Adrenal gland (tissue), 12 donors: ENCODE results near the gene GAS2. TPM values are rescaled to one million over a fixed set of nuclear protein-coding genes. Genes with fewer than 3 reads are reported as not detected.

Source experiments
- DNase-seq, 7 donors: peaks; one replicate each; pipeline ENCODE4 v3.0.0-alpha.2; 2019 to 2020
- H3K27ac ChIP-seq, 5 donors: fragments of 200-600 bp; sonication (generic) in 4 of 5; 1 replicate in 3 of 5; 2 replicates in 2 of 5; pipeline versions ENCODE4 v1.5.1 to v1.8.0; 2016 to 2020; ENCODE audit warnings: mild to moderate bottlenecking in 1 of 5
- H3K27me3 ChIP-seq: fragments of 200-600 bp; 2 replicates; pipeline ENCODE4 v1.8.0; 2021
- H3K36me3 ChIP-seq, 2 donors: fragments of 200-600 bp; replicated peaks in 1 of 2; 1 replicate in 1 of 2; 2 replicates in 1 of 2; pipeline versions ENCODE4 v1.5.1 to v1.8.0; 2018 to 2022
- H3K4me1 ChIP-seq, 2 donors: fragments of 200-600 bp; replicated peaks in 1 of 2; 1 replicate in 1 of 2; 2 replicates in 1 of 2; pipeline versions ENCODE4 v1.5.1 to v1.8.0; 2018 to 2021
- H3K4me3 ChIP-seq, 4 donors: fragments of 200-600 bp; sonication (generic) in 3 of 4; one replicate each; pipeline ENCODE4 v1.5.1; 2016 to 2018
- H3K9me3 ChIP-seq, 3 donors: fragments of 200-600 bp; sonication (generic) in 1 of 3; replicated peaks in 1 of 3; 1 replicate in 2 of 3; 2 replicates in 1 of 3; pipeline versions ENCODE4 v1.5.1 to v1.8.0; 2016 to 2021
- POLR2A ChIP-seq, 2 donors: fragments of 450-650 bp; IDR thresholded peaks; one replicate each; pipeline ENCODE4 v1.6.1; 2017; ENCODE audit warnings: antibody characterized with exemption in 2 of 2, mild to moderate bottlenecking in 2 of 2, moderate library complexity in 1 of 2
- WGBS, 4 donors: extraction: QIAGEN DNeasy Blood & Tissue Kit in 2 of 4; methylation state at CpG; one replicate each; pipeline versions ENCODE4 v1.1.5 to v1.1.7; 2013 to 2017; 5-methylcytosine and 5-hydroxymethylcytosine counted together
- intact Hi-C, 2 donors: fragments of 100-400 bp; cut with DNase I; formaldehyde crosslinking; loops; one replicate each; pipeline versions ENCODE4 v1.14.1 to v1.15.0; 2022 to 2023
- polyA plus RNA-seq, 3 donors: library from polyadenylated mRNA; stranded (reverse); fragments of 200-250 nt in 2 of 3; fragments of 350-450 nt in 1 of 3; fragmentation: Illumina TruSeq in 1 of 3; extraction: RNeasy Lipid Tissue Mini Kit (QIAGEN cat#74804) in 1 of 3; gene quantifications; one replicate each; pipeline ENCODE4 v1.2.3, GENCODE V29; 2013 to 2014
- total RNA-seq, 9 donors: library from RNA; depleted of rRNA in 4 of 9; stranded (reverse); fragments of >200 nt in 4 of 9; fragments of 120-200 nt in 1 of 9; fragmentation: NEBNext Ultra II Directional in 1 of 9; extraction: Animal tissue kit (Norgen Biotek cat#: 25700) in 1 of 9; gene quantifications; one replicate each; pipeline versions ENCODE4 v1.1.0 to v1.2.4, GENCODE V29; 2013 to 2023
- TF ChIP-seq, protein P1 (sequence below), 6 experiments: fragments of 450-650 bp in 4 of 6; fragments of 200-600 bp in 2 of 6; sonication (generic) in 1 of 6; IDR thresholded peaks; 1 replicate in 5 of 6; 2 replicates in 1 of 6; pipeline versions ENCODE4 v1.5.1 to v1.8.0; 2016 to 2021; ENCODE audit warnings: antibody characterized with exemption in 6 of 6, mild to moderate bottlenecking in 2 of 6, moderate library complexity in 1 of 6
- donor health status: healthy with polysubstance abuse.
- donor health status: Bipolar disorder and iron deficiency.
- donor health status: DM: yes; HTN: yes; CAD: no.
- donor health status: DM: no; HTN: no; CAD: no.
- donor health status: DM: no; HTN: no; CAD: no.
- donor health status: DM: yes; HTN: yes; CAD: no.

GAS2 gene
- total and polyA plus RNA-seq, 12 donors = 0.56 to 14.8 (median 2.3) TPM

DNA sequence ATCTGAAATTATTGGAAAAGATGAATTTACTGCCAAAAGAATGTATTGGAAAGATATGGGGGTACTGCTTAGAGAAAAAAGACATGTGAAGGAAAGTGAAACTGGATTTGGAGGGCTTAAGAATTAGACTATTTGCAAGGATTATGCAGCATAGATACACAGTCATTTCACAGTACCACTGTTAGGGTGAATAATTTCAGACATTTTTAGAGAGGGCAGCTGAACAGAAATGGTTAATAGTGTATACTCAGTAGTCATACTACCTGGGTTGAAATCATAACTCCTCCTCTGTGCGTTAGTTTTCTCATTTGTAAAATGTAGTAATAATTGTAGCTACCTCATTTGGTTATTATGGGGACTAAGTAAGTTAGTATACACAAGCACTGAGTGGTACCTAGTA is 33.0 kb downstream of the GAS2 start:
- Histone ChIP-seq H3K4me1 (no peaks in the 10 kb centered on the region), H3K27ac (no peak overlapping the region), H3K27me3 (no peaks in the 10 kb centered on the region), H3K36me3 (no peaks in the 10 kb centered on the region), H3K9me3 (no peaks in the 10 kb centered on the region), H3K4me3 (no peak overlapping the region)
- TF ChIP-seq, protein P1, sequence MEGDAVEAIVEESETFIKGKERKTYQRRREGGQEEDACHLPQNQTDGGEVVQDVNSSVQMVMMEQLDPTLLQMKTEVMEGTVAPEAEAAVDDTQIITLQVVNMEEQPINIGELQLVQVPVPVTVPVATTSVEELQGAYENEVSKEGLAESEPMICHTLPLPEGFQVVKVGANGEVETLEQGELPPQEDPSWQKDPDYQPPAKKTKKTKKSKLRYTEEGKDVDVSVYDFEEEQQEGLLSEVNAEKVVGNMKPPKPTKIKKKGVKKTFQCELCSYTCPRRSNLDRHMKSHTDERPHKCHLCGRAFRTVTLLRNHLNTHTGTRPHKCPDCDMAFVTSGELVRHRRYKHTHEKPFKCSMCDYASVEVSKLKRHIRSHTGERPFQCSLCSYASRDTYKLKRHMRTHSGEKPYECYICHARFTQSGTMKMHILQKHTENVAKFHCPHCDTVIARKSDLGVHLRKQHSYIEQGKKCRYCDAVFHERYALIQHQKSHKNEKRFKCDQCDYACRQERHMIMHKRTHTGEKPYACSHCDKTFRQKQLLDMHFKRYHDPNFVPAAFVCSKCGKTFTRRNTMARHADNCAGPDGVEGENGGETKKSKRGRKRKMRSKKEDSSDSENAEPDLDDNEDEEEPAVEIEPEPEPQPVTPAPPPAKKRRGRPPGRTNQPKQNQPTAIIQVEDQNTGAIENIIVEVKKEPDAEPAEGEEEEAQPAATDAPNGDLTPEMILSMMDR (IDR thresholded peaks at IDR 0.05) = no peak
- no peak for TF ChIP-seq POLR2A (IDR thresholded peaks at IDR 0.05)
- 78 to 89% (median 81%) methylated on average over 1 of the region's 1 CpG for WGBS, 4 donors
- no peak for DNase-seq
- intact Hi-C loops = no loop called here

DNA sequence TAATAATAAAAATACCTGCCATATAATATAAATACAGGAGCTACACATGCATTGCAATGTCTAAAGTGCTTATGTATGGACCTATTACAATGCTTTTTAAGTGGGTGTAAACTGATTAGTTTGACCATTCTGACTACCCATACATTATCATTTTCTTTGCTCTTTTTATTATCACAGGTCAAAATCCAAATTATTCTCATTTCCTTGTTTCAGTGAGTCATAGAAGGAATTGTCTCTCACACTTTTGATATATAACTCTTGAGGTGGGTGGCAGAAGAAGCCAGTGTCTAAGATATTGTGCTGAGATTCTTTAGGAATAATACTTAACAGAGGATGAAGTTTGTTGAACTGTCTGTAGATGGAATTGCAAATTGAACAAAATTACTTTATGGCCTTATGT is 35.6 kb downstream of the GAS2 start:
- H3K27ac ChIP-seq = no peak overlapping the region
- no peaks in the 10 kb centered on the region for H3K9me3 ChIP-seq
- intact Hi-C loops = no loop called here
- no peak overlapping the region for H3K4me3 ChIP-seq
- H3K36me3 ChIP-seq = no peaks in the 10 kb centered on the region
- no peaks in the 10 kb centered on the region for H3K27me3 ChIP-seq
- DNase-seq = no peak
- TF ChIP-seq POLR2A (IDR thresholded peaks at IDR 0.05) = no peak
- TF ChIP-seq, protein P1 (IDR thresholded peaks at IDR 0.05) = no peak
- no peaks in the 10 kb centered on the region for H3K4me1 ChIP-seq

DNA sequence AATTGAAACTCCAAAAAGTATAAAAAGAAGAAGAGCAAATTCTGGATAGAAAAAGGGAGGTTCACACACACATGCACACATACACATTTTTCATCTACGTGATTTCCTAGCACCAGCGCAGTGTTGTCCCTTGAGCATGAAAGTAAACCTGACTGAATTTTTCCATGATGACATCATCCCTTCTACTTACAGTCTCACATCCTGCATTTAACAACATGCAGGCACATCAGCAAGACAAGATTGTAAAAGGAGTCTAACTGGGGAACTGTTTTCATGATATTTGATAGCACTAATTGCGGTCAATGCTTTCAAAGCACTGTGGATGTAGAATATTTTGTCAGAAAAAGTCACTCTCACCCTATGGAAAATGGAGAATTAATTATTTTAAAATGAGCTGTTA is 36.6 kb downstream of the GAS2 start:
- WGBS, 4 donors = 48 to 65% (median 59%) methylated on average over 3 of the region's 3 CpGs
- TF ChIP-seq, protein P1 (IDR thresholded peaks at IDR 0.05) = no peak
- TF ChIP-seq POLR2A (IDR thresholded peaks at IDR 0.05) = no peak

DNA sequence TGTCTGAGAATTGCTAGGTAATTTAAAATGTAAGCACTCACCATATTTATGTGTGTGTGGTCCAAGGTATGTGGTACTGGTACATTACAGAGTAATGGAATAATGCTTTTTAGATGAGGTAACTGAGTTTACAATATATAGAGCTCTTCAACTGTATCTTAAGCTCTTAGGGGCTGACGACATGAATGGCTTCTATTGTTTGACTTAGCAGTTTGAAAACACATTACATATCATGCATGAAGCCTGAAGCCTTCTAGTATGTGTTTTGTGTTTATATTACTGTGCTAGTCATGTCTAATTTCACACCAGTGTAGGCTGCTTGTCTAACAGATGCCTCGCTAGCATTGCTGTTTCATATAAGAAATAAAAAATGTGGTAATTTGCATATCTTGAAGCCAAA is 37.2 kb downstream of the GAS2 start:
- TF ChIP-seq POLR2A (IDR thresholded peaks at IDR 0.05) = no peak
- TF ChIP-seq, protein P1 (IDR thresholded peaks at IDR 0.05) = no peak
- intact Hi-C loops = no loop called here
- no peak overlapping the region for H3K4me3 ChIP-seq
- H3K27me3 ChIP-seq = no peaks in the 10 kb centered on the region
- DNase-seq = no peak
- WGBS, 4 donors = 59 to 75% (median 68%) methylated on average over 2 of the region's 2 CpGs
- no peaks in the 10 kb centered on the region for H3K9me3 ChIP-seq
- H3K27ac ChIP-seq = no peak overlapping the region
- no peaks in the 10 kb centered on the region for H3K4me1 ChIP-seq
- H3K36me3 ChIP-seq = no peaks in the 10 kb centered on the region

More for the DNA sequence above, 36.6 kb downstream of the GAS2 start:
- DNase-seq = no peak
- no peak overlapping the region for H3K27ac ChIP-seq
- no peaks in the 10 kb centered on the region for H3K36me3 ChIP-seq
- no peaks in the 10 kb centered on the region for H3K4me1 ChIP-seq
- intact Hi-C loops = no loop called here
- H3K4me3 ChIP-seq = no peak overlapping the region
- H3K27me3 ChIP-seq = no peaks in the 10 kb centered on the region
- H3K9me3 ChIP-seq = no peaks in the 10 kb centered on the region
